Activated CD8-positive, alpha-beta T cell treated with anti-CD3 and anti-CD28 coated beads for 36 hours (primary cell): Measurements from ENCODE around the gene ZNF134. TPM values are rescaled to one million over a fixed set of nuclear protein-coding genes. Genes with fewer than 3 reads are reported as not detected.

ENCODE experiments used
- ATAC-seq: fragments of 200-7000 bp; cut with Tn5 transposase; one replicate; pipeline ENCODE4 v1.10.0; 2021; ENCODE audit warnings: mild to moderate bottlenecking, moderate library complexity
- CTCF ChIA-PET: fragments of 350-600 bp; sonication (Branson Sonifier 250); formaldehyde crosslinking; loops from one replicate; lab custom pipeline; 2021; ENCODE audit warnings: antibody characterized with exemption; lab: Charles Lee
- POLR2A ChIA-PET: fragments of 350-600 bp; sonication (Branson Sonifier 250); formaldehyde crosslinking; loops from one replicate; lab custom pipeline; 2021; ENCODE audit warnings: antibody characterized with exemption; lab: Charles Lee
- DNase-seq: peaks from one replicate; pipeline ENCODE4 v3.0.0-alpha.2; 2020
- H3K27ac Mint-ChIP-seq: one replicate; pipeline ENCODE4 v1.8.0; 2021; ENCODE audit warnings: mild to moderate bottlenecking, mixed read lengths
- H3K27me3 Mint-ChIP-seq: one replicate; pipeline ENCODE4 v1.8.0; 2021; ENCODE audit warnings: mixed read lengths
- H3K36me3 Mint-ChIP-seq: one replicate; pipeline ENCODE4 v1.8.0; 2021; ENCODE audit warnings: low read depth, mixed read lengths
- H3K4me1 Mint-ChIP-seq: one replicate; pipeline ENCODE4 v1.8.0; 2021; ENCODE audit warnings: low read depth, mixed read lengths
- H3K4me3 Mint-ChIP-seq: one replicate; pipeline ENCODE4 v1.8.0; 2021; ENCODE audit warnings: mild to moderate bottlenecking, moderate library complexity, mixed read lengths
- H3K9me3 Mint-ChIP-seq: one replicate; pipeline ENCODE4 v1.8.0; 2021; ENCODE audit warnings: mixed read lengths
- CTCF ChIP-seq: fragments of 200-600 bp; IDR thresholded peaks from one replicate; pipeline ENCODE4 v1.8.0; 2022; ENCODE audit warnings: antibody characterized with exemption, mild to moderate bottlenecking
- intact Hi-C: fragments of 100-400 bp; cut with micrococcal nuclease; formaldehyde crosslinking; loops from one replicate; pipeline ENCODE4 v1.10.0; 2022
- total RNA-seq, 2 experiments: library from RNA; stranded (reverse); gene quantifications; one replicate each; pipeline ENCODE4 v1.2.3, GENCODE V29; 2021

Gene ZNF134
- total RNA-seq, 2 experiments from 2014 or later, result 10.4 to 13.0 TPM

GRCh38 chr19:57648331-57649003 lies 34.4 kb downstream of the ZNF134 start:
- CTCF ChIA-PET, result no interaction called here

GRCh38 chr19:57651654-57651996 lies 37.6 kb downstream of the ZNF134 start:
- ChIA-PET CTCF (no interaction called here), POLR2A (interaction anchor here (0.5 to 1.3 kb wide), 2 partner anchors 11 to 1057 kb away, joined by 3 read pairs; partner anchors contain the start of gene ZNF71)
- H3K4me1 Mint-ChIP-seq, result peaks cover 6% of the 10 kb centered on the region
- H3K27me3 Mint-ChIP-seq, result peaks cover 11% of the 10 kb centered on the region
- TF ChIP-seq CTCF, result no peak
- no peak for DNase-seq
- no peak overlapping the region for H3K4me3 Mint-ChIP-seq
- peaks cover 48% of the 10 kb centered on the region for H3K9me3 Mint-ChIP-seq
- H3K27ac Mint-ChIP-seq, result no peak overlapping the region
- intact Hi-C loops, result no loop called here
- H3K36me3 Mint-ChIP-seq, result peaks cover 13% of the 10 kb centered on the region
- ATAC-seq, result no peak

More at GRCh38 chr19:57648331-57649003, 34.4 kb downstream of the ZNF134 start:
- Mint-ChIP-seq H3K9me3 (peaks cover 45% of the 10 kb centered on the region), H3K27ac (no peak overlapping the region), H3K4me1 (peaks cover 6% of the 10 kb centered on the region), H3K36me3 (peaks cover 14% of the 10 kb centered on the region), H3K4me3 (no peak overlapping the region), H3K27me3 (peaks cover 2% of the 10 kb centered on the region)
- POLR2A ChIA-PET, result no interaction called here
- intact Hi-C loops, result no loop called here
- no peak for TF ChIP-seq CTCF
- ATAC-seq (no peak), DNase-seq (no peak)

GRCh38 chr19:57653689-57654088 lies 39.6 kb downstream of the ZNF134 start:
- intact Hi-C loops, result no loop called here
- no peak for DNase-seq
- TF ChIP-seq CTCF, result no peak
- H3K4me1 Mint-ChIP-seq, result peaks cover 6% of the 10 kb centered on the region
- peaks cover 41% of the 10 kb centered on the region for H3K9me3 Mint-ChIP-seq
- peaks cover 13% of the 10 kb centered on the region for H3K36me3 Mint-ChIP-seq
- no peak overlapping the region for H3K4me3 Mint-ChIP-seq
- H3K27ac Mint-ChIP-seq, result no peak overlapping the region
- CTCF ChIA-PET, result no interaction called here
- peaks cover 13% of the 10 kb centered on the region for H3K27me3 Mint-ChIP-seq
- ATAC-seq, result no peak
- POLR2A ChIA-PET, result no interaction called here

- Mint-ChIP-seq H3K27ac (no peak overlapping the region), H3K9me3 (peaks cover 34% of the 10 kb centered on the region), H3K27me3 (peaks cover 20% of the 10 kb centered on the region), H3K36me3 (peaks cover 13% of the 10 kb centered on the region), H3K4me1 (peaks cover 6% of the 10 kb centered on the region), H3K4me3 (no peak overlapping the region)
- ChIA-PET POLR2A (interaction anchor here (0.7 kb wide), 1 partner anchor 17 kb away, joined by 3 read pairs; no protein-coding TSS in a partner anchor), CTCF (no interaction called here)
- ATAC-seq, result no peak
- intact Hi-C loops, result no loop called here
- no peak for DNase-seq
- TF ChIP-seq CTCF, result no peak
These were observed 41.4 kb downstream of the ZNF134 start for GRCh38 chr19:57655443-57655842.

- ATAC-seq (no peak), DNase-seq (no peak)
- Mint-ChIP-seq H3K9me3 (peaks cover 32% of the 10 kb centered on the region), H3K4me3 (no peak overlapping the region), H3K27me3 (peaks cover 23% of the 10 kb centered on the region), H3K4me1 (peaks cover 4% of the 10 kb centered on the region), H3K36me3 (peaks cover 13% of the 10 kb centered on the region), H3K27ac (no peak overlapping the region)
- ChIA-PET CTCF (no interaction called here), POLR2A (no interaction called here)
- intact Hi-C loops, result no loop called here
- TF ChIP-seq CTCF, result no peak
These were observed 42.3 kb downstream of the ZNF134 start for GRCh38 chr19:57656346-57656745.
